BJ (cell line): ENCODE data around the gene VOPP1. TPM values are rescaled to one million over a fixed set of nuclear protein-coding genes. Genes with fewer than 3 reads are reported as not detected.

Experiments used
- CTCF ChIA-PET: fragments of 350-600 bp; formaldehyde crosslinking; extraction: SDS; loops from one replicate; lab custom pipeline; 2021; ENCODE audit warnings: antibody characterized with exemption, inconsistent platforms; lab: Yijun Ruan, JAX
- POLR2A ChIA-PET: fragments of 300-600 bp; sonication (Branson Sonifier 250); formaldehyde crosslinking; extraction: SDS; loops from one replicate; lab custom pipeline; 2021; ENCODE audit warnings: antibody characterized with exemption; lab: Charles Lee
- DNase-seq: peaks from one replicate; pipeline ENCODE4 v3.0.0-alpha.2; 2011; ENCODE audit warnings: low read depth
- H3K27me3 ChIP-seq: 2 replicates; pipeline ENCODE4 v1.6.0; 2011; ENCODE audit warnings: low read length; ENCODE audit not compliant: control insufficient read depth, insufficient read depth
- H3K36me3 ChIP-seq: 2 replicates; pipeline ENCODE4 v1.5.1; 2011; ENCODE audit warnings: low read length; ENCODE audit not compliant: control insufficient read depth, insufficient read depth
- H3K4me3 ChIP-seq: 2 replicates; pipeline ENCODE4 v1.5.1; 2011; ENCODE audit warnings: low read depth, mild to moderate bottlenecking, control low read depth, low read length
- polyA plus RNA-seq: library from polyadenylated mRNA; depleted of rRNA; stranded (reverse); fragments of >200 nt; gene quantifications from 2 replicates; pipeline ENCODE4 v1.2.3, GENCODE V29; 2011
- TF ChIP-seq, protein P1 (sequence below): IDR thresholded peaks from 2 replicates; pipeline ENCODE4 v1.5.1; 2011; ENCODE audit warnings: low read depth, mild to moderate bottlenecking, control low read depth, inconsistent platforms, low read length, moderate library complexity; ENCODE audit not compliant: insufficient read depth

The VOPP1 gene
- polyA plus RNA-seq, 1 experiment: 83.7 TPM

DNA sequence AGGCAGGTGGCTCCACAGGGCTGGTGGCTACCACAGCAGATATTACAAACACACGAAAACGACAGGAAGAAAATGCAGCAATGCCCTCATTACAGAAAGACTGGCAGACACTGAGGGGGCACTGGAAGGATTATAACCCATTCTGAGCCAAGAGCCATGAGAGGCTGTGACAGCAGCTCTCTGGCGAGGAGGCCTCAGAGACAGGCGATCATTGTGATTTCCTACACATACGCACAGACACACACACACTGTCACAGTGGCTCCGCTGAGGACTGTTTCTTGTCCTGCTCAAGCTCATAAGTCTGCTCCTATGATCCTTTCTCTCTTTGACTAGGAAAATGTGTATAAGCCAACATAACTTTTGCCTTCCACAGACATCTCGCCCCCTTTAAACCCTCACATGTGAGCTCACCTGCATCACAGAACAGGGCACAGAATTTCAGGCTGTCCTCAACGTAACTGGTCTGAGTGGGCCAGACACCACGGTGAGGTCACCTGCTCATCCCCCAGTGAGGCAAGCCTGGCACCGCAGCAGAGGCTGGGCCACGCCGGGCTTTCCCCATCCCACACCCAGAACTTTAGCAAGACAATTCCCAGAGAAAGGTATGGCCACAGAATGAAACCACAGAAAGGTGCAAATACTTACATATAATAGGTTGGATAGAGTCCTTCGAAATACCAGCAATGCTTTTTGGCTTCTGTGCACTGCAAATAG lies 51.7 kb downstream of the VOPP1 start:
- no peak for DNase-seq
- Histone ChIP-seq H3K27me3 (no peaks in the 10 kb centered on the region), H3K36me3 (peaks cover 16% of the 10 kb centered on the region), H3K4me3 (no peak overlapping the region)
- ChIA-PET CTCF (interaction anchor here (2.1 kb wide), 1 partner anchor 11 kb away, joined by 6 read pairs; no protein-coding TSS in a partner anchor), POLR2A (no interaction called here)
- TF ChIP-seq, protein P1, sequence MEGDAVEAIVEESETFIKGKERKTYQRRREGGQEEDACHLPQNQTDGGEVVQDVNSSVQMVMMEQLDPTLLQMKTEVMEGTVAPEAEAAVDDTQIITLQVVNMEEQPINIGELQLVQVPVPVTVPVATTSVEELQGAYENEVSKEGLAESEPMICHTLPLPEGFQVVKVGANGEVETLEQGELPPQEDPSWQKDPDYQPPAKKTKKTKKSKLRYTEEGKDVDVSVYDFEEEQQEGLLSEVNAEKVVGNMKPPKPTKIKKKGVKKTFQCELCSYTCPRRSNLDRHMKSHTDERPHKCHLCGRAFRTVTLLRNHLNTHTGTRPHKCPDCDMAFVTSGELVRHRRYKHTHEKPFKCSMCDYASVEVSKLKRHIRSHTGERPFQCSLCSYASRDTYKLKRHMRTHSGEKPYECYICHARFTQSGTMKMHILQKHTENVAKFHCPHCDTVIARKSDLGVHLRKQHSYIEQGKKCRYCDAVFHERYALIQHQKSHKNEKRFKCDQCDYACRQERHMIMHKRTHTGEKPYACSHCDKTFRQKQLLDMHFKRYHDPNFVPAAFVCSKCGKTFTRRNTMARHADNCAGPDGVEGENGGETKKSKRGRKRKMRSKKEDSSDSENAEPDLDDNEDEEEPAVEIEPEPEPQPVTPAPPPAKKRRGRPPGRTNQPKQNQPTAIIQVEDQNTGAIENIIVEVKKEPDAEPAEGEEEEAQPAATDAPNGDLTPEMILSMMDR: no peak

DNA sequence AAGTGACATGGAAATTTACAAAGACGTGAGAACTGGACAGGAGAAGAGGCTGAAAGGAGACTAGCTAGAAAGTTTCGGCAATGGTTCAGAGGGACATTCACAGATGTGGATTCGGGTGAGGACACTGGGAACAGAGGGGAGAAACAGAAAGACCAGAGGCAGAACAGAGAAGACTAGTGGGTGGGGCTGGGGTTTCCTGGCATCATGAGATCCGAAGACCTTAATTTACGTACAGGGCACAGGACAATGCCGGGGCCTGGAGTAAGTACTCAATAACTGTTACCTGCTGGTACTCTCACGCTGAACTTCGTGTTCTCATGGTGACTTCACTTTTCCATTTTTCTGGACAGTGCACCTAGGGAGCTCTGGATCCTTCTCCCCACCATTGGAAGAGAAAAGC lies 53.5 kb downstream of the VOPP1 start:
- no peak for DNase-seq
- Histone ChIP-seq H3K36me3 (peaks cover 20% of the 10 kb centered on the region), H3K27me3 (no peaks in the 10 kb centered on the region), H3K4me3 (no peak overlapping the region)
- ChIA-PET CTCF (no interaction called here), POLR2A (no interaction called here)
- TF ChIP-seq, protein P1: no peak

DNA sequence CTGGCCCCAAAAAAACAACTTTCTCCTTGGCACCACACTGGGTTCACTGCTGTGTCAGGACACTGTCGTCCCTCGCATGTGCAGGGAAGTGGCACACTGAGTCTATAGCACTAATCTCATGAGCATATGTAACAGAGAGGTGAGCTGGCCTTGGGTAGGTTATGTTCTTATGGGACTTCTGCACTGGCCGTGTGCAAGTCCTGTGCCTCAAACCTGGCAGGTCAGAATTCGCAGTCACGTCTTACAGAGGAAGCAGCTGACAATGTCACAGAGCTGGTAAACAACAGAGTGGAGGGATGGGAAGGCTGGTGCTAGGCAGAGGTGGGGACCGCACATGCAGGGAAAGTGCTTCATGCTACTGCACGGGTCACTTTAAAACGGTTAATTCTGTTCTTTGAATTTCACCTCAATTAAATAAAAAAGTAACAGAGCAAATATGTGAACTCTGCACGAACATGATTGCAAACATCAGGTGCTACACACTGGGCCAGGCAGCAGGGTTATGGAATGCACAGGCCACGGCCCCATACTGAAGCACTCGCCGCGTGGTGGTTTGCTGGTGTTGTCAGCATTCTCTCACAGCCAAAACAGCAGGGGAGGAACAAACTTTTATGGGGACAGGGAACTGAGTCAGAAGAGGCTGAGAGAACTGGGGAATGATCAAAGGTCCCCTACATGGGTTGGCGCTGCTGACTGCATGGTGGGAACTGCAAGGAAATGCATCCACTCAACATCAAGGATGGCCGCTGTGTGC lies 54.2 kb downstream of the VOPP1 start:
- CTCF ChIA-PET: no interaction called here
- peaks cover 20% of the 10 kb centered on the region for H3K36me3 ChIP-seq
- no peaks in the 10 kb centered on the region for H3K27me3 ChIP-seq
- POLR2A ChIA-PET: no interaction called here
- TF ChIP-seq, protein P1: no peak
- no peak overlapping the region for H3K4me3 ChIP-seq
- no peak for DNase-seq

DNA sequence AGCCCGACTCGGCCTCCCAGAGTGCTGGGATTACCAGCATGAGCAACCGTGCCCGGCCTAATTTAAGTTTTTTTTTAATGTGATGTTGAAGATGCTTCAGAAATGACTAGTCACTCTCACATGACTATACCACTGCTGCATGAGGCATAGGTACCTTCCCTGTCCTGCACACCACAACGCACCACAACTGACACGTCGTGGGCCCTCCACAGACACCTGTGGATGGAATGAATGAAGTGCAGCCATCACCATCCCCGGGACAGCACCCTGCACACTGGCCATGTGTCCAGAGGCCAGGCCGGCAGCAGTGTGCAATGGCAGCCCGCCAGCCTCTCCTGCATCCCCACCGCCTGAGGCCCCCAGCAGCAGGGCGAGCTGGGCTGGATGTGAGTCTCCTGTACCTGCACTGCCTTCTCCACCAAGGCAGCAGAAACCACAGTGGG lies 55.1 kb downstream of the VOPP1 start:
- TF ChIP-seq, protein P1: no peak
- H3K27me3 ChIP-seq: no peaks in the 10 kb centered on the region
- CTCF ChIA-PET: no interaction called here
- peaks cover 20% of the 10 kb centered on the region for H3K36me3 ChIP-seq
- no peak for DNase-seq
- POLR2A ChIA-PET: no interaction called here
- no peak overlapping the region for H3K4me3 ChIP-seq

DNA sequence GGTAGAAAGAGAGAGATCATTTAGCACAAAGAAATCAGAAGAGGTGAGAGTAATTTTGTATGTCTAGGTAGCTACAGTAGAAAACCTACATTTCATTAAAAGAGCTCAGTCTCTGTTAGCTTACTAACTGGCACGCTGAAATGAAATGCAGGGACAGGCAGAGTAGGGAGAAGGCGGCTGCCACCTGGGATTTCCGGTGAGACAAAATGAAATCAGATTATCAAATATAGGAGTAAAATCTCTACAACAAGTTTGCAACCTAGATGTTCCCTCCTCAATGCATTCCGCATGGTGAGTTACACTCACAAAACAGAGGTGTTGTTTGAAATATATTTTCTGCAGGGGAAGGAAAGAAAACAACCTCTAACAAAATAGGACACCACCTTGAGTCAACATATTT lies 55.9 kb downstream of the VOPP1 start:
- ChIA-PET POLR2A (no interaction called here), CTCF (interaction anchor here (0.6 kb wide), 1 partner anchor 29 kb away, joined by 3 read pairs; no protein-coding TSS in a partner anchor)
- Histone ChIP-seq H3K27me3 (no peaks in the 10 kb centered on the region), H3K36me3 (peaks cover 20% of the 10 kb centered on the region), H3K4me3 (no peak overlapping the region)
- DNase-seq: no peak
- TF ChIP-seq, protein P1: no peak
